ENCODE data around the gene FBXO22. TPM values are rescaled to one million over a fixed set of nuclear protein-coding genes. Genes with fewer than 3 reads are reported as not detected.
A peak's percentile ranks its signal among the peaks of the same experiment; 100 is the strongest.

FBXO22 gene
- total RNA-seq, 1 experiment from 2014 or later: 47.7 TPM

GRCh38 chr15:75928680-75929608 is 25.3 kb downstream of the FBXO22 start:
- ChIA-PET POLR2A (interaction anchor here (0.5 kb wide), 1 partner anchor 906 kb away, joined by 3 read pairs; no protein-coding TSS in a partner anchor), CTCF (interaction anchor here (0.6 to 2.2 kb wide), 13 partner anchors 12 to 436 kb away, joined by 3 to 30 read pairs (median 4); partner anchors contain the start of gene UBE2Q2)
- no peaks in the 10 kb centered on the region for H3K27me3 Mint-ChIP-seq (ENCODE audit: insufficient read depth, unreplicated experiment)
- peak in 1 of 2 experiments; percentile 42 for DNase-seq
- H3K9me3 ChIP-seq: no peaks in the 10 kb centered on the region
- H3K36me3 ChIP-seq (ENCODE audit: control insufficient read depth, insufficient read depth, low read length): no peaks in the 10 kb centered on the region; the same call in 1 of the 2 replicates
- peaks cover 14% of the 10 kb centered on the region; the same call in 1 of the 2 replicates for H3K4me1 ChIP-seq
- no peaks in the 10 kb centered on the region for H3K9me3 Mint-ChIP-seq (ENCODE audit: unreplicated experiment)
- intact Hi-C loops (cut with micrococcal nuclease; ENCODE audit: unreplicated experiment): loop anchor here (1.0 to 10.0 kb wide), 4 partner anchors 118 to 210 kb away; partner anchors contain the start of gene TMEM266
- H3K27ac Mint-ChIP-seq (ENCODE audit: unreplicated experiment): no peak overlapping the region
- no peaks in the 10 kb centered on the region for H3K27me3 ChIP-seq (replicated peaks; ENCODE audit: control insufficient read depth, insufficient read depth, low read length)
- BruUV-seq (replicated peaks): no TSS peak
- TF ChIP-seq, protein P1, sequence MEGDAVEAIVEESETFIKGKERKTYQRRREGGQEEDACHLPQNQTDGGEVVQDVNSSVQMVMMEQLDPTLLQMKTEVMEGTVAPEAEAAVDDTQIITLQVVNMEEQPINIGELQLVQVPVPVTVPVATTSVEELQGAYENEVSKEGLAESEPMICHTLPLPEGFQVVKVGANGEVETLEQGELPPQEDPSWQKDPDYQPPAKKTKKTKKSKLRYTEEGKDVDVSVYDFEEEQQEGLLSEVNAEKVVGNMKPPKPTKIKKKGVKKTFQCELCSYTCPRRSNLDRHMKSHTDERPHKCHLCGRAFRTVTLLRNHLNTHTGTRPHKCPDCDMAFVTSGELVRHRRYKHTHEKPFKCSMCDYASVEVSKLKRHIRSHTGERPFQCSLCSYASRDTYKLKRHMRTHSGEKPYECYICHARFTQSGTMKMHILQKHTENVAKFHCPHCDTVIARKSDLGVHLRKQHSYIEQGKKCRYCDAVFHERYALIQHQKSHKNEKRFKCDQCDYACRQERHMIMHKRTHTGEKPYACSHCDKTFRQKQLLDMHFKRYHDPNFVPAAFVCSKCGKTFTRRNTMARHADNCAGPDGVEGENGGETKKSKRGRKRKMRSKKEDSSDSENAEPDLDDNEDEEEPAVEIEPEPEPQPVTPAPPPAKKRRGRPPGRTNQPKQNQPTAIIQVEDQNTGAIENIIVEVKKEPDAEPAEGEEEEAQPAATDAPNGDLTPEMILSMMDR (IDR thresholded peaks at IDR 0.05; ENCODE audit: insufficient read depth in 1 of 2, low read depth in 1 of 2, low read length in 1 of 2, severe bottlenecking in 1 of 2, unreplicated experiment in 1 of 2): peak; percentile 44 to 64
- H3K4me3 ChIP-seq (ENCODE audit: low read depth, low read length): no peak overlapping the region
- no peak overlapping the region for H3K4me3 Mint-ChIP-seq (ENCODE audit: unreplicated experiment)
- peaks cover 18% of the 10 kb centered on the region for H3K4me1 Mint-ChIP-seq (ENCODE audit: low read depth, unreplicated experiment)
- peaks cover 24% of the 10 kb centered on the region for H3K36me3 Mint-ChIP-seq (ENCODE audit: insufficient read depth, unreplicated experiment)

- no peaks in the 10 kb centered on the region for H3K27me3 Mint-ChIP-seq (ENCODE audit: insufficient read depth, unreplicated experiment)
- CTCF ChIA-PET: interaction anchor here (0.6 to 2.2 kb wide), 6 partner anchors 26 to 209 kb away, joined by 3 to 30 read pairs (median 6); a partner anchor contains a TSS
- no peak overlapping the region for H3K4me3 ChIP-seq (ENCODE audit: low read depth, low read length)
- DNase-seq: no peak
- TF ChIP-seq, protein P1 (IDR thresholded peaks at IDR 0.05; ENCODE audit: insufficient read depth in 1 of 2, low read depth in 1 of 2, low read length in 1 of 2, severe bottlenecking in 1 of 2, unreplicated experiment in 1 of 2): no peak
- intact Hi-C loops (cut with micrococcal nuclease; ENCODE audit: unreplicated experiment): loop anchor here (1.0 to 10.0 kb wide), 4 partner anchors 119 to 209 kb away; partner anchors contain the start of gene TMEM266
- H3K9me3 Mint-ChIP-seq (ENCODE audit: unreplicated experiment): no peaks in the 10 kb centered on the region
- no peaks in the 10 kb centered on the region for H3K9me3 ChIP-seq
- peaks cover 18% of the 10 kb centered on the region for H3K4me1 Mint-ChIP-seq (ENCODE audit: low read depth, unreplicated experiment)
- H3K27me3 ChIP-seq (replicated peaks; ENCODE audit: control insufficient read depth, insufficient read depth, low read length): no peaks in the 10 kb centered on the region
- no peak overlapping the region for H3K4me3 Mint-ChIP-seq (ENCODE audit: unreplicated experiment)
- H3K36me3 ChIP-seq (ENCODE audit: control insufficient read depth, insufficient read depth, low read length): no peaks in the 10 kb centered on the region; the same call in 1 of the 2 replicates
- no TSS peak for BruUV-seq (replicated peaks)
- H3K4me1 ChIP-seq: peaks cover 14% of the 10 kb centered on the region; the same call in 1 of the 2 replicates
- H3K27ac Mint-ChIP-seq (ENCODE audit: unreplicated experiment): no peak overlapping the region
- H3K36me3 Mint-ChIP-seq (ENCODE audit: insufficient read depth, unreplicated experiment): peaks cover 24% of the 10 kb centered on the region
- POLR2A ChIA-PET: no interaction called here
These were observed 26.3 kb downstream of the FBXO22 start for GRCh38 chr15:75929799-75930565.

GRCh38 chr15:75930866-75931265 is 27.2 kb downstream of the FBXO22 start:
- H3K9me3 ChIP-seq: no peaks in the 10 kb centered on the region
- Mint-ChIP-seq H3K27ac (ENCODE audit: unreplicated experiment) (no peak overlapping the region), H3K36me3 (ENCODE audit: insufficient read depth, unreplicated experiment) (peaks cover 24% of the 10 kb centered on the region), H3K9me3 (ENCODE audit: unreplicated experiment) (no peaks in the 10 kb centered on the region), H3K27me3 (ENCODE audit: insufficient read depth, unreplicated experiment) (no peaks in the 10 kb centered on the region), H3K4me1 (ENCODE audit: low read depth, unreplicated experiment) (peaks cover 12% of the 10 kb centered on the region), H3K4me3 (ENCODE audit: unreplicated experiment) (no peak overlapping the region)
- H3K4me3 ChIP-seq (ENCODE audit: low read depth, low read length): no peak overlapping the region
- intact Hi-C loops (cut with micrococcal nuclease; ENCODE audit: unreplicated experiment): no loop called here
- no TSS peak for BruUV-seq (replicated peaks)
- H3K36me3 ChIP-seq (ENCODE audit: control insufficient read depth, insufficient read depth, low read length): no peaks in the 10 kb centered on the region; the same call in 1 of the 2 replicates
- H3K27me3 ChIP-seq (replicated peaks; ENCODE audit: control insufficient read depth, insufficient read depth, low read length): no peaks in the 10 kb centered on the region
- DNase-seq: no peak
- ChIA-PET POLR2A (no interaction called here), CTCF (no interaction called here)
- TF ChIP-seq, protein P1 (IDR thresholded peaks at IDR 0.05; ENCODE audit: insufficient read depth in 1 of 2, low read depth in 1 of 2, low read length in 1 of 2, severe bottlenecking in 1 of 2, unreplicated experiment in 1 of 2): no peak
- peaks cover 12% of the 10 kb centered on the region; the same call in 1 of the 2 replicates for H3K4me1 ChIP-seq
